Pancreas (tissue), 10 donors: ENCODE results near the gene NUMBL. TPM values are rescaled to one million over a fixed set of nuclear protein-coding genes. Genes with fewer than 3 reads are reported as not detected.

Experiments used
- ATAC-seq, 4 donors: fragments of 200-7000 bp; cut with Tn5 transposase; one replicate each; pipeline versions ENCODE4 v1.8.0 to v1.9.1; 2020; ENCODE audit warnings: mild to moderate bottlenecking in 4 of 4, moderate library complexity in 4 of 4
- DNase-seq, 6 donors: peaks; one replicate each; pipeline ENCODE4 v3.0.0-alpha.2; 2020
- FAIRE-seq: peaks from 2 replicates; lab custom pipeline; 2012; peaks lifted over from hg19 to GRCh38; lab: Jason Lieb, UNC
- H3K27ac ChIP-seq, 4 donors: fragments of 200-600 bp; sonication (generic); 1 replicate in 3 of 4; 2 replicates in 1 of 4; pipeline versions ENCODE4 v1.5.0 to v1.8.0; 2020
- H3K27me3 ChIP-seq, 4 donors: fragments of 200-600 bp; one replicate each; pipeline ENCODE4 v1.8.0; 2021
- H3K36me3 ChIP-seq, 3 donors: fragments of 200-600 bp; sonication (generic) in 1 of 3; one replicate each; pipeline versions ENCODE4 v1.5.0 to v1.8.0; 2020 to 2021
- H3K4me1 ChIP-seq, 3 donors: fragments of 200-600 bp; one replicate each; pipeline ENCODE4 v1.8.0; 2021
- H3K4me3 ChIP-seq, 4 donors: fragments of 200-600 bp; sonication (generic) in 2 of 4; one replicate each; pipeline versions ENCODE4 v1.5.0 to v1.8.0; 2020 to 2021
- H3K9me3 ChIP-seq, 4 donors: fragments of 200-600 bp; one replicate each; pipeline ENCODE4 v1.8.0; 2021
- CTCF ChIP-seq, 4 donors: fragments of 200-600 bp; sonication (generic) in 3 of 4; IDR thresholded peaks; one replicate each; pipeline versions ENCODE4 v1.5.0 to v1.8.0; 2021; ENCODE audit warnings: antibody characterized with exemption in 4 of 4
- WGBS, 2 donors: extraction: QIAGEN DNeasy Blood & Tissue Kit; methylation state at CpG; one replicate each; pipeline ENCODE4 v1.1.7; 2013; 5-methylcytosine and 5-hydroxymethylcytosine counted together
- intact Hi-C, 3 donors: fragments of 100-400 bp; cut with DNase I; formaldehyde crosslinking; loops; one replicate each; pipeline versions ENCODE4 v1.11.1 to v1.14.2; 2022
- polyA plus RNA-seq, 2 donors: library from polyadenylated mRNA; stranded (reverse); fragments of 200-250 nt; gene quantifications; one replicate each; pipeline ENCODE4 v1.2.3, GENCODE V29; 2013
- total RNA-seq, 6 donors: library from RNA; stranded (reverse); fragmentation: NEBNext Ultra II Directional in 4 of 6; extraction: Animal tissue kit (Norgen Biotek cat#: 25700) in 4 of 6; gene quantifications; one replicate each; pipeline versions ENCODE4 v1.2.1 to v1.2.4, GENCODE V29; 2021 to 2023
- donor health status: healthy with polysubstance abuse.
- donor health status: DM: no; HTN: no; CAD: no; lungs with moderate emphysema.
- donor health status: DM: no; HTN: no; CAD: no.
- donor health status: control.
- donor health status: control.
- donor health status: Bipolar disorder and iron deficiency.
- donor health status: DM: yes; HTN: yes; CAD: no.
- donor health status: DM: no; HTN: no; CAD: no.
- donor health status: DM: no; HTN: no; CAD: no.
- donor health status: DM: yes; HTN: yes; CAD: no.

NUMBL gene
- total and polyA plus RNA-seq, 8 donors, result 3.2 to 19.1 (median 8.7) TPM

- ATAC-seq, result peak in 1 of 4 donors; percentile 16
- H3K9me3 ChIP-seq, result no peaks in the 10 kb centered on the region
- no peak overlapping the region for H3K4me3 ChIP-seq
- WGBS, 2 donors, result 64 to 68% methylated on average over 5 of the region's 5 CpGs
- intact Hi-C loops, result no loop called here
- H3K27ac ChIP-seq, result peak overlapping the region; percentile 35 to 71 (median 54)
- no peaks in the 10 kb centered on the region for H3K4me1 ChIP-seq
- no peak for FAIRE-seq
- TF ChIP-seq CTCF (IDR thresholded peaks at IDR 0.05), result no peak
- no peaks in the 10 kb centered on the region for H3K27me3 ChIP-seq
- no peak for DNase-seq
- H3K36me3 ChIP-seq, result no peaks in the 10 kb centered on the region
These were observed 43.7 kb downstream of the NUMBL start for GRCh38 chr19:40646743-40647254.

- no peaks in the 10 kb centered on the region for H3K9me3 ChIP-seq
- H3K27me3 ChIP-seq, result no peaks in the 10 kb centered on the region
- DNase-seq, result no peak
- intact Hi-C loops, result no loop called here
- H3K27ac ChIP-seq, result no peak overlapping the region
- ATAC-seq, result no peak
- 61 to 64% methylated on average over 8 of the region's 8 CpGs for WGBS, 2 donors
- no peaks in the 10 kb centered on the region for H3K4me1 ChIP-seq
- FAIRE-seq, result no peak
- no peaks in the 10 kb centered on the region for H3K36me3 ChIP-seq
- no peak for TF ChIP-seq CTCF (IDR thresholded peaks at IDR 0.05)
- H3K4me3 ChIP-seq, result no peak overlapping the region
These were observed 47.6 kb downstream of the NUMBL start for GRCh38 chr19:40642757-40643305.

GRCh38 chr19:40642051-40642706, 48.3 kb downstream of the NUMBL start:
- no peaks in the 10 kb centered on the region for H3K4me1 ChIP-seq
- no peak for FAIRE-seq

GRCh38 chr19:40641281-40641680, 49.2 kb downstream of the NUMBL start:
- no peak overlapping the region for H3K4me3 ChIP-seq
- H3K27ac ChIP-seq, result no peak overlapping the region
- peak in 1 of 6 donors; percentile 6 for DNase-seq

More at GRCh38 chr19:40642051-40642706, 48.3 kb downstream of the NUMBL start:
- WGBS, 2 donors, result 84 to 91% methylated on average over 18 of the region's 18 CpGs
- Histone ChIP-seq H3K4me3 (no peak overlapping the region), H3K27me3 (no peaks in the 10 kb centered on the region), H3K27ac (no peak overlapping the region), H3K9me3 (no peaks in the 10 kb centered on the region), H3K36me3 (no peaks in the 10 kb centered on the region)
- DNase-seq (no peak), ATAC-seq (no peak)
- intact Hi-C loops, result no loop called here
- TF ChIP-seq CTCF (IDR thresholded peaks at IDR 0.05), result no peak

More at GRCh38 chr19:40641281-40641680, 49.2 kb downstream of the NUMBL start:
- Histone ChIP-seq H3K4me1 (no peaks in the 10 kb centered on the region), H3K9me3 (no peaks in the 10 kb centered on the region), H3K27me3 (no peaks in the 10 kb centered on the region), H3K36me3 (no peaks in the 10 kb centered on the region)
- 82 to 89% methylated on average over 7 of the region's 7 CpGs for WGBS, 2 donors
- intact Hi-C loops, result no loop called here
- TF ChIP-seq CTCF (IDR thresholded peaks at IDR 0.05), result no peak
- ATAC-seq (no peak), FAIRE-seq (no peak)
